Measurements from ENCODE around the gene MYCN. TPM values are rescaled to one million over a fixed set of nuclear protein-coding genes. Genes with fewer than 3 reads are reported as not detected.

MYCN gene
- total and polyA plus RNA-seq, 12 donors = 0.24 to 2.2 (median 1.0) TPM

GRCh38 chr2:15938803-15939555 lies 1.4 kb upstream of the MYCN start:
- peaks cover 35% of the 10 kb centered on the region for H3K27me3 ChIP-seq
- 62 to 71% (median 67%) methylated on average over 8 of the region's 8 CpGs for whole genome bisulfite sequencing, 4 donors
- H3K27ac ChIP-seq = no peak overlapping the region
- no peak for DNase-seq
- intact Hi-C loops (cut with DNase I) = loop anchor here in 1 of 2 donors (5.0 to 10.0 kb wide), 2 partner anchors 304 to 568 kb away; no protein-coding TSS in a partner anchor
- H3K4me3 ChIP-seq = peak overlapping the region in 1 of 4 donors; percentile 48
- TF ChIP-seq POLR2A (IDR thresholded peaks at IDR 0.05) = no peak
- no peak for TF ChIP-seq CTCF (IDR thresholded peaks at IDR 0.05)
- H3K9me3 ChIP-seq (replicated peaks in 1 of 3) = no peaks in the 10 kb centered on the region
- no peaks in the 10 kb centered on the region for H3K36me3 ChIP-seq (replicated peaks in 1 of 2)
- peaks cover 19 to 30% of the 10 kb centered on the region in 2 donors for H3K4me1 ChIP-seq (replicated peaks in 1 of 2)

- Histone ChIP-seq H3K36me3 (replicated peaks in 1 of 2) (no peaks in the 10 kb centered on the region), H3K27ac (no peak overlapping the region), H3K9me3 (replicated peaks in 1 of 3) (no peaks in the 10 kb centered on the region), H3K27me3 (peaks cover 35% of the 10 kb centered on the region), H3K4me3 (peak overlapping the region in 2 of 4 donors; percentile 24 to 48), H3K4me1 (replicated peaks in 1 of 2) (peaks cover 19 to 30% of the 10 kb centered on the region in 2 donors)
- peak in 5 of 7 donors; percentile 36 to 82 (median 64) for DNase-seq
- intact Hi-C loops (cut with DNase I) = loop anchor here in 1 of 2 donors (5.0 to 10.0 kb wide), 2 partner anchors 305 to 568 kb away; no protein-coding TSS in a partner anchor
- WGBS, 4 donors = 1 to 5% (median 2%) methylated on average over 7 to 21 of the region's 21 CpGs
- TF ChIP-seq POLR2A (IDR thresholded peaks at IDR 0.05) (no peak), CTCF (IDR thresholded peaks at IDR 0.05) (peak in 2 of 6 experiments; percentile 38 to 75)
Observed at GRCh38 chr2:15939556-15939853, 845 bp upstream of the MYCN start.

- WGBS, 4 donors = 0 to 1% (median 1%) methylated on average over 5 to 52 of the region's 52 CpGs
- no peak for DNase-seq
- H3K4me1 ChIP-seq (replicated peaks in 1 of 2) = peaks cover 19 to 30% of the 10 kb centered on the region in 2 donors
- H3K27me3 ChIP-seq = peaks cover 35% of the 10 kb centered on the region
- no peaks in the 10 kb centered on the region for H3K36me3 ChIP-seq (replicated peaks in 1 of 2)
- intact Hi-C loops (cut with DNase I) = loop anchor here (2.0 to 10.0 kb wide), 3 partner anchors 340 to 564 kb away; no protein-coding TSS in a partner anchor
- peak overlapping the region in 1 of 4 donors; percentile 48 for H3K4me3 ChIP-seq
- TF ChIP-seq POLR2A (IDR thresholded peaks at IDR 0.05) (no peak), CTCF (IDR thresholded peaks at IDR 0.05) (no peak)
- no peaks in the 10 kb centered on the region for H3K9me3 ChIP-seq (replicated peaks in 1 of 3)
- no peak overlapping the region for H3K27ac ChIP-seq
Observed at GRCh38 chr2:15940661-15941480, 521 bp downstream of the MYCN start.

GRCh38 chr2:15941481-15941850 lies 1.1 kb downstream of the MYCN start:
- Histone ChIP-seq H3K27me3 (peaks cover 35% of the 10 kb centered on the region), H3K4me1 (replicated peaks in 1 of 2) (peaks cover 19 to 30% of the 10 kb centered on the region in 2 donors), H3K9me3 (replicated peaks in 1 of 3) (no peaks in the 10 kb centered on the region), H3K36me3 (replicated peaks in 1 of 2) (no peaks in the 10 kb centered on the region), H3K27ac (no peak overlapping the region), H3K4me3 (peak overlapping the region in 1 of 4 donors; percentile 48)
- peak in 1 of 7 donors; percentile 18 for DNase-seq
- TF ChIP-seq POLR2A (IDR thresholded peaks at IDR 0.05) (no peak), CTCF (IDR thresholded peaks at IDR 0.05) (no peak)
- WGBS, 4 donors = 0 to 4% (median 1%) methylated on average over 12 to 14 of the region's 14 CpGs
- intact Hi-C loops (cut with DNase I) = loop anchor here (2.0 to 10.0 kb wide), 3 partner anchors 339 to 563 kb away; no protein-coding TSS in a partner anchor
